NCI-H526 (cell line): ENCODE results near the gene MLLT3.

Source experiments
- DNase-seq, 2 experiments: peaks; one replicate each; lab custom pipeline; 2025; lab: John Stamatoyannopoulos, UW

MLLT3 gene

GRCh38 chr9:20622330-20623020 is at the start of gene MLLT3:
TSS of gene MLLT3 (minus strand) at chr9:20622499.
- DNase-seq = peak; percentile 95 to 98

- no peak for DNase-seq
Observed at GRCh38 chr9:20671635-20672034, 49.3 kb upstream of the MLLT3 start.

GRCh38 chr9:20670395-20670794 is 48.1 kb upstream of the MLLT3 start:
- no peak for DNase-seq

GRCh38 chr9:20664501-20664900 is 42.2 kb upstream of the MLLT3 start:
- DNase-seq = no peak

- DNase-seq = no peak
Observed at GRCh38 chr9:20663133-20663532, 40.8 kb upstream of the MLLT3 start.

- DNase-seq = no peak
Observed at GRCh38 chr9:20662156-20662555, 39.9 kb upstream of the MLLT3 start.

DNA sequence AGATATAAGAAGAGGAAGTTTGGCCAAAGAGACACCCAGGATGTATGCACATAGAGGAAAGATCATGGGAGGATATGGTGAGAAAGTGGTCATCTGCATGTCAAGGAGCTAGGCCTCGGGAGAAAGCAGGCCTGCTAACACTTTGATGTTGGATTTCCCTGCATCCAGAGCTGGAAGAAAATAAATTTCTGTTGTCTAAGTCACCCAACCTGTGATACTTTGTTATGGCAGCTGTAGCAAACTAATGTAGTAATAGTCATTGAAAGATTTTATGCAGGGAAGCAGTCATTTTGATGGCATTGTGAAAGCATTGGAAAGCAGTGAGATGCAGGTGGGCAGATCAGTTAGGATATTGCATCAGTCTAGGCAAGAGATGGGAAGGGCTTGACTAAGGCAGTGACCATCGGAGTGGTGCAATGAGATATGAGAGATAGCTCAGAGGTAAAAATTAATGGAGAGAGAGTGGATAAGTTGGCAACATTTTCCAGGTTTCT is 37.2 kb upstream of the MLLT3 start:
- no peak for DNase-seq

DNA sequence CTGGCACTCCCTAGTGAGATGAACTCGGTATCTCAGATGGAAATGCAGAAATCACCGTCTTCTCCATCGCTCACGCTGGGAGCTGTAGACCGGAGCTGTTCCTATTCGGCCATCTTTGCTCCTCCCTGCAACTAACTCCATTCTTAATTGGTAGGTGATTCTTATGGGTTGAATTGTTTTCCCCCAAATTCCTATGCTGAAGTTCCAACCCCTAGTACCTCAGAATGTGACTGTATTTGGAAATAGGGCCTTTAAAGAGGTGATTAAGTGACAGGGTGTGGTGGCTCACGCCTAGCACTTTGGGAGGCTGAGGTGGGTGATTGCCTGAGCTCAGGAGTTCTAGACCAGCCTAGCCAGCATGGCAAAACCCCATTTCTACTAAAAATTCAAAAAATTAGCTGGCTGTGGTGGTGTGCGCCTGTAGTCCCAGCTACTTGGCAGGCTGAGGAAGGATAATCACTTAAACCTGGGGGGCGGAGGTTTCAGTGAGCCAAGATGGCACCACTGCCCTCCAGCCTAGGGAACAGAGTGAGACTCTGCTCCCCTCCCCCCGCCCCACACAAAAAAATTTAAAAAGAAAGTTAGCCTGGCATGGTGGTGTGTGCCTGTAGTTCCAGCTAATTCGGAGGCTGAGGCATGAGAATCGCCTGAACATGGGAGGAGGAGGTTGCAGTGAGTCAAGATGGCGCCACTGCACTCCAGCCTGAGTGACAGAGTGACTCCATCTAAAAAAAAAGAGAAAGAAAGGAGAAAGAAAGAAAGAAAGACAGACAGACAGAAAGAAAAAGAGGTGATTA is 36.6 kb upstream of the MLLT3 start:
- DNase-seq = peak; percentile 21 to 31

- DNase-seq = peak in 1 of 2 experiments; percentile 23
Observed at GRCh38 chr9:20658246-20658667, 36.0 kb upstream of the MLLT3 start.

DNA sequence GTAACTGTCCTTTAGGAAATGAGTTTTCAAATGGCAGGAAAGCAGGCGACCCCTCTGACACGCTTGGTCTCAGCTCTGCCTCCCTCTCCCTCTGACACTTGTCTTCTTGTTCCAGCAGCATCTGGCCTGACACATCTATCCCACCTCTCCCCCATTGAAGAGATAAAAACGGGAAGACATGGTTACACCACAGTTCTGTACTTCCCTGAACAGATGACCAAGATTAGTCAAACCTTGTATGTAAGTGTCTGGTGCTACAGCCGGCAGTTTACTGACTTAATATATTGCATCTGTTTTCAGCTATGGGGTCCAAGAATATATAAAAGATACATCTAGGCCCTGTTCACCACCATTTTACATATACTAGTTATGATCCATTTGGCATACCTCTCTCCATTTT is 29.6 kb upstream of the MLLT3 start:
- DNase-seq = no peak

DNA sequence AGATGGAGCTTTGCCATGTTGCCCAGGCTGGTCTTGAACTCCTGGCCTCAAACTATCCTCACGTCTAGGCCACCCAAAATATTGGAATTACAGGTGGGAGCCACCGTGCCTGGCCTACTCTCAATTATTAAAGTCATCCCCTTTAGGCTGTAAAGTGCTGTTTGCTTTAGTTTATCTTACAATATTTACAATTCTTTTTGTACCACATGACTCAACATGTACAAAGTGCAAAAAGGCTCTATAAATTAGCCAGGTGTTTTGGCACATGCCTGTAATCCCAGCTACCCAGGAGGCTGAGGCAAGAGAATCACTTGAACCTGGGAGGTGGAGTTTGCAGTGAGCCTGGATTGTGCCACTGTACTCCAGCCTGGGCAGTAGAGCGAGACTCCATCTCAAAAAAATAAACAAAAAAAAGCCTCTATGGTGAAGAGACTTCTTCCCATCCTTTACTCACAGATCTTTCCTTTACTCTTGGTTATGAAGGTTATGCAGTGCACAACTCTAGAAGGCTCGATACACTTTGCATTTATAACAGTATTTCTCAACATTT is 28.5 kb upstream of the MLLT3 start:
- no peak for DNase-seq

GRCh38 chr9:20650313-20650712 is 28.0 kb upstream of the MLLT3 start:
- DNase-seq = no peak

GRCh38 chr9:20649381-20649780 is 27.1 kb upstream of the MLLT3 start:
- no peak for DNase-seq

DNA sequence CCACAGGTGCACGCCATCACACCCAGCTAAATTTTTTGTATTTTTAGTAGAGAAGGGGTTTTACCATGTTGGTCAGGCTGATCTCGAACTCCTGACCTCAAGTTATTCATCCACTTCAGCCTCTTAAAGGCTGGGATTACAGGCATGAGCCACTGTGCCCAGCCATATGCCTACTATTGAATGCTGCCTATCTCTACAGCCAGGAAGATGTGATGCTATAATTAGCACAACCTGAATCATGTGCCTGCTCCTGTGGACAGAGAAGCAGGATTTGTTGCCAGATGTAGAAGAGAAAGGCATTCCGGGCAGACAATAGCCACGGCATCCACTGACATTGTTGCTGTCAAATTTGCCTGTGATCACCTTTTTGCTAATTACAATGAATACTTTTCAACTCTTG is 24.4 kb upstream of the MLLT3 start:
- DNase-seq = no peak

GRCh38 chr9:20643660-20644059 is 21.4 kb upstream of the MLLT3 start:
- DNase-seq = no peak

GRCh38 chr9:20642045-20642444 is 19.7 kb upstream of the MLLT3 start:
- DNase-seq = peak; percentile 17 to 28

- DNase-seq = peak; percentile 43 to 69
Observed at GRCh38 chr9:20640331-20641187, 18.3 kb upstream of the MLLT3 start.

GRCh38 chr9:20636888-20637440 is 14.7 kb upstream of the MLLT3 start:
- DNase-seq = peak; percentile 67 to 78

DNA sequence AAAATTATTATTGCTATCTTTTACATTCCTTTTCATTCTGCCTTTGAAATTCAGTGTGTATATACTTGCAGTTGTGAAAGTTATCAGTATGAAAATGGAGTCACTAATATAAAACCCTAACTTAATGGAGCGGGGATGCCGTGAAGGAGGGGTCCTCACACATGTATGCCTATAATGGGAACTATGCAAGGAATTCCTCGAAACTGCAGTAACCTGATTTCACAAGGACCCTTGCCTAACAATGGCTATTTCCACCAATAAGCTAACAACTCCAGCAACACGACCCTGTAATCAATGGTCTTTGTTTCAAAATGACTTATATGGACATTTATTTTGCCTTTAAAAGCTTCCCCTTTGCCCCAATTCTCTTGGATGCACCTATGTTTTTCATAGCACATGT is 12.6 kb upstream of the MLLT3 start:
- no peak for DNase-seq

DNA sequence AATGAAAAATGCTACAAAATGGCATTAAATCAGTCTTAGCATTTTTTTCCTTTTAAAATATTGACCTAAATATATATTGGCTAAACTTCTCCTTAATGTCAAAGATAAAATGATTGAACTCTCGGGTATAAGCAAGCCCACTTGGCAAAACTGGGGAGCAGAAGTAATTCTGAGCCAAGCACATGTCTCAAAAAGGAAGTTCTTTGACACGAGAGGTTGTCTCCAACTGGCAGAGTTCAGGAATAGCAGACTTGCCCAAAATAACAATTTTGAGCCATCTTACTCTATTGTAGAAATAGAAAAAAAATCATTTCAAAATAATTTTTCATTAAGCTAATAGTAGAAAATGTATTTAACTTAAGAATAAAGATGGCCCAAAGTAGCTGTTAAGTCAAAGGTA is 10.4 kb upstream of the MLLT3 start:
- no peak for DNase-seq

DNA sequence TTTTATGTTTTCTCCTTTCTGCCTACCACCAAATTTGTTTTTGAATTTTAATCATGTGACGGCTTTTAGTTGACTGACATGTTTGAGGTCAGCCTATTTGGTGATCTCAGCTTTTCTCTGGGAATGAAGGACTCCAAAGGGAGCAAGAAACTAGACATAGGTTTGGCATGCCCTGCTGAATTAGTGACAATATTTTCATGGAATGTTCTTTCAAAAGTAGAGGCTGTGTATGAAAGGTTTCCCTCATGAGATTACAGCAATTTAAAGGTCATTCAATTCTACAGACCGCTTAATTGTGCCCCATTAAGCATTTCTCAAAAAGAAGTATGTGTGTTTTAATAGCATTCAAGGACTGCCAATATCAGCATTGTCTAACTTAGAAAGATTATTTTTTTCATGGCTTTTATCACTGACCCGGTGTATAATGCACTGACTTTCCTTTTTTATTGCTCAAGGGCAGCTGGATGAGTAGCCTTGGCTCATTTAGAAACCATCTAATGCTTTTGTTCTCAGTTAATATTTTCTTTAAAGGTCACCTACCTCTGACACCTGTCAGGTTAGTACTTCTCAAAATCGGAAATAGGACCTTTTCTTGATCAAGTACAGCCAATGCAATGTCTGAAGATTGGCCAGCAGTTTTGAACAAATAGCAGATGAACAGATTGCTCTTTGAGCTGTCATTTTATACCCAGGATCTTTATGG is 8.1 kb upstream of the MLLT3 start:
- DNase-seq = no peak
